Astrocyte (in vitro differentiated cells and primary cell): Measurements from ENCODE around the gene AKAP11. TPM values are rescaled to one million over a fixed set of nuclear protein-coding genes. Genes with fewer than 3 reads are reported as not detected.

Source experiments
- DNase-seq: peaks from one replicate; pipeline ENCODE4 v3.0.0-alpha.2; 2010; ENCODE audit warnings: low read depth
- FAIRE-seq: peaks from 2 replicates; lab custom pipeline; 2011; peaks lifted over from hg19 to GRCh38; lab: Jason Lieb, UNC
- H2AFZ ChIP-seq: 2 replicates; pipeline ENCODE4 v1.6.0; 2012; ENCODE audit warnings: low read depth, low read length, inconsistent platforms
- H3K27ac ChIP-seq: 2 replicates; pipeline ENCODE4 v1.5.1; 2011; ENCODE audit warnings: low read depth, low read length, inconsistent platforms
- H3K27me3 ChIP-seq: 2 replicates; pipeline ENCODE4 v1.6.0; 2011; ENCODE audit warnings: low read length, inconsistent platforms; ENCODE audit not compliant: insufficient read depth
- H3K36me3 ChIP-seq: 2 replicates; pipeline ENCODE4 v1.5.1; 2011; ENCODE audit warnings: low read length, inconsistent platforms; ENCODE audit not compliant: insufficient read depth
- H3K4me1 ChIP-seq: 2 replicates; pipeline ENCODE4 v1.5.1; 2011; ENCODE audit warnings: low read length, inconsistent platforms; ENCODE audit not compliant: insufficient read depth
- H3K4me2 ChIP-seq: 2 replicates; pipeline ENCODE4 v1.6.0; 2012; ENCODE audit warnings: low read length, inconsistent platforms
- H3K4me3 ChIP-seq: 2 replicates; pipeline ENCODE4 v1.5.1; 2011; ENCODE audit warnings: low read depth, mild to moderate bottlenecking, low read length, inconsistent platforms; ENCODE audit not compliant: insufficient read depth
- H3K79me2 ChIP-seq: 2 replicates; pipeline ENCODE4 v1.6.0; 2012; ENCODE audit warnings: mild to moderate bottlenecking, low read length, inconsistent platforms; ENCODE audit not compliant: insufficient read depth
- H3K9ac ChIP-seq: 2 replicates; pipeline ENCODE4 v1.6.0; 2012; ENCODE audit warnings: mild to moderate bottlenecking, low read length, inconsistent platforms
- H3K9me3 ChIP-seq: 2 replicates; pipeline ENCODE4 v1.5.1; 2012; ENCODE audit warnings: low read depth, mild to moderate bottlenecking, low read length, inconsistent platforms; ENCODE audit not compliant: insufficient read depth
- H4K20me1 ChIP-seq: 2 replicates; pipeline ENCODE4 v1.6.0; 2012; ENCODE audit warnings: low read length, inconsistent platforms; ENCODE audit not compliant: insufficient read depth
- H3K27ac Mint-ChIP-seq: one replicate; pipeline ENCODE4 v1.8.0; 2021; ENCODE audit warnings: mild to moderate bottlenecking, mixed read lengths; ENCODE audit not compliant: unreplicated experiment
- H3K27me3 Mint-ChIP-seq: one replicate; pipeline ENCODE4 v1.8.0; 2021; ENCODE audit warnings: low read depth, mixed read lengths; ENCODE audit not compliant: unreplicated experiment
- H3K36me3 Mint-ChIP-seq: one replicate; pipeline ENCODE4 v1.8.0; 2021; ENCODE audit warnings: low read depth, mixed read lengths; ENCODE audit not compliant: unreplicated experiment
- H3K4me1 Mint-ChIP-seq: one replicate; pipeline ENCODE4 v1.8.0; 2021; ENCODE audit warnings: low read depth, mixed read lengths; ENCODE audit not compliant: unreplicated experiment
- H3K4me3 Mint-ChIP-seq: one replicate; pipeline ENCODE4 v1.8.0; 2021; ENCODE audit warnings: mild to moderate bottlenecking, moderate library complexity, mixed read lengths; ENCODE audit not compliant: unreplicated experiment
- H3K9me3 Mint-ChIP-seq: one replicate; pipeline ENCODE4 v1.8.0; 2021; ENCODE audit warnings: mild to moderate bottlenecking, mixed read lengths; ENCODE audit not compliant: unreplicated experiment
- CTCF ChIP-seq: IDR thresholded peaks from 2 replicates; pipeline ENCODE4 v1.5.1; 2011; ENCODE audit warnings: low read depth, mild to moderate bottlenecking, inconsistent platforms, low read length, moderate library complexity; ENCODE audit not compliant: insufficient read depth
- EZH2 ChIP-seq: IDR thresholded peaks from 2 replicates; pipeline ENCODE4 v1.6.1; 2012; ENCODE audit warnings: mild to moderate bottlenecking, low read length, inconsistent platforms; ENCODE audit not compliant: insufficient read depth
- total RNA-seq: library from RNA; stranded (reverse); gene quantifications from 2 replicates; pipeline ENCODE4 v1.2.1, GENCODE V29; 2021

Gene AKAP11
- total RNA-seq, 1 donor from 2014 or later: 29.7 TPM

GRCh38 chr13:42276683-42277082, 4.7 kb downstream of the AKAP11 start:
- Mint-ChIP-seq H3K27me3 (no peaks in the 10 kb centered on the region), H3K36me3 (no peaks in the 10 kb centered on the region), H3K4me3 (no peak overlapping the region), H3K27ac (no peak overlapping the region), H3K4me1 (peaks cover 19% of the 10 kb centered on the region), H3K9me3 (no peaks in the 10 kb centered on the region)
- Histone ChIP-seq H3K9ac (no peak overlapping the region), H4K20me1 (peaks cover 38% of the 10 kb centered on the region), H3K27ac (no peak overlapping the region), H3K79me2 (peaks cover 88% of the 10 kb centered on the region), H3K36me3 (no peaks in the 10 kb centered on the region), H2AFZ (no peak overlapping the region), H3K4me3 (no peak overlapping the region), H3K4me1 (no peaks in the 10 kb centered on the region), H3K9me3 (no peaks in the 10 kb centered on the region), H3K4me2 (no peak overlapping the region), H3K27me3 (no peaks in the 10 kb centered on the region)
- no peak for TF ChIP-seq EZH2
- no peak for TF ChIP-seq CTCF
- DNase-seq: no peak
- FAIRE-seq: peak; percentile 20

GRCh38 chr13:42277618-42278276, 5.8 kb downstream of the AKAP11 start:
- H3K79me2 ChIP-seq: peaks cover 91% of the 10 kb centered on the region
- TF ChIP-seq CTCF: no peak
- no peak for TF ChIP-seq EZH2
- no peak for FAIRE-seq
- no peaks in the 10 kb centered on the region for H3K4me1 ChIP-seq
- H2AFZ ChIP-seq: no peak overlapping the region
- no peaks in the 10 kb centered on the region for H3K36me3 Mint-ChIP-seq
- H3K9ac ChIP-seq: no peak overlapping the region
- H3K4me3 ChIP-seq: no peak overlapping the region
- no peak overlapping the region for H3K27ac ChIP-seq
- H3K9me3 Mint-ChIP-seq: no peaks in the 10 kb centered on the region
- no peaks in the 10 kb centered on the region for H3K36me3 ChIP-seq
- H3K4me2 ChIP-seq: no peak overlapping the region
- peaks cover 42% of the 10 kb centered on the region for H4K20me1 ChIP-seq
- peak; percentile 23 for DNase-seq
- no peaks in the 10 kb centered on the region for H3K9me3 ChIP-seq
- H3K27me3 ChIP-seq: no peaks in the 10 kb centered on the region
- H3K27ac Mint-ChIP-seq: peak overlapping the region; percentile 60
- no peaks in the 10 kb centered on the region for H3K27me3 Mint-ChIP-seq
- no peak overlapping the region for H3K4me3 Mint-ChIP-seq
- H3K4me1 Mint-ChIP-seq: peaks cover 19% of the 10 kb centered on the region

GRCh38 chr13:42279080-42279479, 7.1 kb downstream of the AKAP11 start:
- no peak overlapping the region for H3K4me2 ChIP-seq
- H3K4me3 ChIP-seq: peak overlapping the region; percentile 12
- FAIRE-seq (no peak), DNase-seq (peak; percentile 36)
- H3K9ac ChIP-seq: no peak overlapping the region
- no peak overlapping the region for H3K27ac ChIP-seq
- no peaks in the 10 kb centered on the region for H3K36me3 ChIP-seq
- no peaks in the 10 kb centered on the region for H3K27me3 Mint-ChIP-seq
- peaks cover 16% of the 10 kb centered on the region for H3K4me1 Mint-ChIP-seq
- H3K9me3 Mint-ChIP-seq: no peaks in the 10 kb centered on the region
- H3K27ac Mint-ChIP-seq: no peak overlapping the region
- H3K36me3 Mint-ChIP-seq: no peaks in the 10 kb centered on the region
- no peak overlapping the region for H3K4me3 Mint-ChIP-seq
- H2AFZ ChIP-seq: no peak overlapping the region
- peaks cover 91% of the 10 kb centered on the region for H3K79me2 ChIP-seq
- H3K9me3 ChIP-seq: no peaks in the 10 kb centered on the region
- TF ChIP-seq EZH2 (no peak), CTCF (no peak)
- peaks cover 50% of the 10 kb centered on the region for H4K20me1 ChIP-seq
- no peaks in the 10 kb centered on the region for H3K4me1 ChIP-seq
- H3K27me3 ChIP-seq: no peaks in the 10 kb centered on the region
